H1 (cell line): ENCODE measurements around the gene KIF26A. TPM values are rescaled to one million over a fixed set of nuclear protein-coding genes. Genes with fewer than 3 reads are reported as not detected.

ENCODE experiments used
- CTCF ChIA-PET: fragments of 300-600 bp; sonication (Branson Sonifier 250); formaldehyde crosslinking; loops from one replicate; lab custom pipeline; 2021; ENCODE audit not compliant: partially characterized antibody; lab: Charles Lee
- POLR2A ChIA-PET: fragments of 300-600 bp; sonication (Branson Sonifier 250); formaldehyde crosslinking; loops from one replicate; lab custom pipeline; 2021; ENCODE audit warnings: inconsistent platforms; ENCODE audit not compliant: partially characterized antibody; lab: Charles Lee
- DNase-seq, 2 experiments: peaks; one replicate each; pipeline versions ENCODE4 v3.0.0 to v3.0.0-alpha.2; 2010 to 2022; ENCODE audit warnings: low spot score in 2 of 2, low read depth in 1 of 2, mixed read lengths in 1 of 2
- FAIRE-seq: peaks from 2 replicates; lab custom pipeline; 2011; peaks lifted over from hg19 to GRCh38; lab: Jason Lieb, UNC
- H2AFZ ChIP-seq: 2 replicates; pipeline ENCODE4 v1.8.1; 2012; ENCODE audit warnings: low read length, inconsistent platforms
- H2AK5ac ChIP-seq: 2 replicates; pipeline ENCODE4 v1.6.1; 2013; ENCODE audit warnings: low read depth, low read length
- H2BK120ac ChIP-seq: replicated peaks from 2 replicates; pipeline ENCODE3; 2013; ENCODE audit warnings: low read depth, low read length, inconsistent platforms
- H2BK12ac ChIP-seq: 2 replicates; pipeline ENCODE4 v1.6.1; 2013; ENCODE audit warnings: low read depth, low read length
- H2BK15ac ChIP-seq: 2 replicates; pipeline ENCODE4 v1.6.1; 2013; ENCODE audit warnings: low read length
- H2BK20ac ChIP-seq: 2 replicates; pipeline ENCODE4 v1.6.1; 2013; ENCODE audit warnings: low read length
- H2BK5ac ChIP-seq: 2 replicates; pipeline ENCODE4 v1.6.1; 2013; ENCODE audit warnings: low read depth, low read length
- H3K14ac ChIP-seq: 2 replicates; pipeline ENCODE4 v1.6.1; 2013; ENCODE audit warnings: inconsistent platforms; ENCODE audit not compliant: insufficient read length
- H3K18ac ChIP-seq: 2 replicates; pipeline ENCODE4 v1.6.1; 2013; ENCODE audit warnings: low read length; ENCODE audit errors: extremely low read depth
- H3K23ac ChIP-seq: 2 replicates; pipeline ENCODE4 v1.6.1; 2013; ENCODE audit warnings: inconsistent platforms; ENCODE audit not compliant: insufficient read length
- H3K23me2 ChIP-seq: 2 replicates; pipeline ENCODE4 v1.6.1; 2013; ENCODE audit warnings: low read depth, low read length
- H3K27ac ChIP-seq: 2 replicates; pipeline ENCODE4 v1.6.1; 2011; ENCODE audit warnings: low read depth, low read length, inconsistent platforms
- H3K27me3 ChIP-seq, 4 experiments: replicated peaks in 1 of 4; 1 replicate in 1 of 4; 2 replicates in 3 of 4; pipeline versions ENCODE4 v1.6.1 to v1.8.1; 2011 to 2013; ENCODE audit warnings: low read length in 3 of 4, mild to moderate bottlenecking in 3 of 4, inconsistent platforms in 2 of 4, mixed read lengths in 2 of 4, moderate library complexity in 1 of 4; ENCODE audit not compliant: control insufficient read depth in 3 of 4, insufficient read depth in 3 of 4; ENCODE audit errors: extremely low read depth in 1 of 4
- H3K36me3 ChIP-seq, 4 experiments: 2 replicates each; pipeline versions ENCODE4 v1.6.1 to v1.8.1; 2011 to 2013; ENCODE audit warnings: mild to moderate bottlenecking in 4 of 4, low read length in 3 of 4, moderate library complexity in 2 of 4, control low read depth in 1 of 4, inconsistent platforms in 1 of 4; ENCODE audit not compliant: insufficient read depth in 4 of 4, control insufficient read depth in 2 of 4
- H3K4ac ChIP-seq: replicated peaks from 2 replicates; pipeline ENCODE3; 2013; ENCODE audit warnings: low read length, low read depth, mixed read lengths, inconsistent platforms; ENCODE audit not compliant: insufficient read length
- H3K4me1 ChIP-seq, 4 experiments: replicated peaks in 1 of 4; 1 replicate in 1 of 4; 2 replicates in 3 of 4; pipeline versions ENCODE4 v1.6.1 to v1.8.1; 2011 to 2013; ENCODE audit warnings: low read length in 3 of 4, inconsistent platforms in 2 of 4, mixed read lengths in 1 of 4; ENCODE audit not compliant: insufficient read depth in 4 of 4, control insufficient read depth in 3 of 4
- H3K4me2 ChIP-seq, 2 experiments: 2 replicates each; pipeline versions ENCODE4 v1.6.1 to v1.8.1; 2011 to 2013; ENCODE audit warnings: low read depth in 2 of 2, low read length in 2 of 2, control low read depth in 1 of 2, inconsistent platforms in 1 of 2, mild to moderate bottlenecking in 1 of 2; ENCODE audit not compliant: insufficient read depth in 1 of 2
- H3K4me3 ChIP-seq, 4 experiments: fragments of 200-600, 300-600 bp in 1 of 4; sonication (generic), shearing (Covaris generic), sonication (Bioruptor Twin) in 1 of 4; 2 replicates each; pipeline versions ENCODE4 v1.5.1 to v1.8.1; 2011 to 2016; ENCODE audit warnings: low read length in 4 of 4, low read depth in 3 of 4, control low read depth in 2 of 4, inconsistent platforms in 2 of 4, mild to moderate bottlenecking in 2 of 4, mixed read lengths in 1 of 4, moderate library complexity in 1 of 4; ENCODE audit not compliant: insufficient read depth in 2 of 4; ENCODE audit errors: extremely low read depth in 1 of 4
- H3K56ac ChIP-seq: replicated peaks from 2 replicates; pipeline ENCODE3; 2013; ENCODE audit warnings: low read depth, mild to moderate bottlenecking, mixed read lengths, low read length, inconsistent platforms; ENCODE audit not compliant: insufficient read length
- H3K79me1 ChIP-seq: 2 replicates; pipeline ENCODE4 v1.6.1; 2013; ENCODE audit warnings: low read depth, low read length, control low read depth
- H3K79me2 ChIP-seq, 2 experiments: 2 replicates each; pipeline versions ENCODE4 v1.6.1 to v1.8.1; 2012 to 2013; ENCODE audit warnings: low read length in 2 of 2, mild to moderate bottlenecking in 2 of 2, inconsistent platforms in 1 of 2; ENCODE audit not compliant: insufficient read depth in 2 of 2, control insufficient read depth in 1 of 2
- H3K9ac ChIP-seq, 4 experiments: replicated peaks in 1 of 4; 1 replicate in 1 of 4; 2 replicates in 3 of 4; pipeline versions ENCODE4 v1.6.1 to v1.8.1; 2011 to 2013; ENCODE audit warnings: low read depth in 3 of 4, low read length in 3 of 4, control low read depth in 2 of 4, mild to moderate bottlenecking in 2 of 4, moderate library complexity in 2 of 4, inconsistent platforms in 1 of 4; ENCODE audit errors: extremely low read depth in 1 of 4
- H3K9me3 ChIP-seq, 2 experiments: 2 replicates each; pipeline versions ENCODE4 v1.6.1 to v1.8.1; 2012 to 2013; ENCODE audit warnings: mild to moderate bottlenecking in 2 of 2, moderate library complexity in 2 of 2, control low read depth in 1 of 2, inconsistent platforms in 1 of 2, low read depth in 1 of 2, low read length in 1 of 2, mixed read lengths in 1 of 2; ENCODE audit not compliant: insufficient read depth in 2 of 2
- H4K20me1 ChIP-seq, 2 experiments: replicated peaks in 1 of 2; 2 replicates each; pipeline versions ENCODE3 to v1.8.1; 2011 to 2013; ENCODE audit warnings: inconsistent platforms in 2 of 2, low read length in 2 of 2, mild to moderate bottlenecking in 1 of 2; ENCODE audit not compliant: insufficient read depth in 2 of 2, control insufficient read depth in 1 of 2
- H4K5ac ChIP-seq: 2 replicates; pipeline ENCODE4 v1.6.1; 2013; ENCODE audit warnings: low read length, low read depth, mixed read lengths, inconsistent platforms; ENCODE audit not compliant: insufficient read length
- H4K8ac ChIP-seq: 2 replicates; pipeline ENCODE4 v1.8.0; 2013; ENCODE audit warnings: mild to moderate bottlenecking, moderate library complexity, low read length, inconsistent platforms; ENCODE audit not compliant: insufficient read depth; ENCODE audit errors: extremely low read depth
- H4K91ac ChIP-seq: replicated peaks from 2 replicates; pipeline ENCODE3; 2013; ENCODE audit warnings: low read length, mixed read lengths, inconsistent platforms; ENCODE audit not compliant: insufficient read length
- BRCA1 ChIP-seq: IDR thresholded peaks from 2 replicates; pipeline ENCODE4 v1.6.1; 2012; ENCODE audit warnings: low read depth, low read length, improper control_type of control experiment
- CBX5 ChIP-seq: fragments of 300-800, 300-1000 bp; sonication (generic); IDR thresholded peaks from 2 replicates; pipeline ENCODE4 v1.7.1; 2016; ENCODE audit warnings: antibody characterized with exemption, low read length, low read depth
- EGR1 ChIP-seq: IDR thresholded peaks from 2 replicates; pipeline ENCODE4 v1.6.1; 2011; ENCODE audit warnings: low read depth, low read length, borderline replicate concordance
- FOSL1 ChIP-seq: IDR thresholded peaks from 2 replicates; pipeline ENCODE4 v1.6.1; 2011; ENCODE audit warnings: mild to moderate bottlenecking, low read depth, low read length, moderate library complexity; ENCODE audit not compliant: insufficient read depth
- GABPA ChIP-seq: IDR thresholded peaks from 2 replicates; pipeline ENCODE4 v1.6.1; 2011; ENCODE audit warnings: mild to moderate bottlenecking, low read length, moderate library complexity, borderline replicate concordance; ENCODE audit not compliant: insufficient read depth
- KDM1A ChIP-seq: fragments of 200-600, 300-600 bp; sonication (generic); IDR thresholded peaks from 2 replicates; pipeline ENCODE4 v1.7.1; 2016; ENCODE audit warnings: mild to moderate bottlenecking, low read length, borderline replicate concordance
- MAX ChIP-seq: IDR thresholded peaks from 2 replicates; pipeline ENCODE4 v1.6.1; 2012; ENCODE audit warnings: inconsistent platforms
- POLR2A ChIP-seq, 2 experiments: IDR thresholded peaks; 1 replicate in 1 of 2; 2 replicates in 1 of 2; pipeline ENCODE4 v1.6.1; 2011; ENCODE audit warnings: low read depth in 2 of 2, low read length in 2 of 2, mild to moderate bottlenecking in 2 of 2; ENCODE audit errors: control extremely low read depth in 1 of 2
- RXRA ChIP-seq: IDR thresholded peaks from 2 replicates; pipeline ENCODE4 v1.6.1; 2011; ENCODE audit warnings: low read depth, mild to moderate bottlenecking, low read length, moderate library complexity; ENCODE audit not compliant: insufficient read depth
- SAP30 ChIP-seq: fragments of 300-600 bp; sonication (generic); IDR thresholded peaks from 2 replicates; pipeline ENCODE4 v1.7.1; 2012; ENCODE audit warnings: low read length, moderate library complexity, mild to moderate bottlenecking, inconsistent platforms; ENCODE audit not compliant: insufficient read depth, insufficient replicate concordance
- SUZ12 ChIP-seq: fragments of 200-600 bp; sonication (generic); IDR thresholded peaks from 2 replicates; pipeline ENCODE4 v1.6.1; 2012; ENCODE audit warnings: mild to moderate bottlenecking, inconsistent platforms, low read length, moderate library complexity, mixed read lengths
- TAF7 ChIP-seq: optimal IDR thresholded peaks from 2 replicates; pipeline ENCODE3; 2011; ENCODE audit warnings: low read depth, mild to moderate bottlenecking, inconsistent platforms, low read length, moderate library complexity, borderline replicate concordance
- TBP ChIP-seq: IDR thresholded peaks from 2 replicates; pipeline ENCODE4 v1.6.1; 2011; ENCODE audit warnings: low read depth, low read length, improper control_type of control experiment
- WGBS, 2 experiments: shearing (Covaris generic) in 1 of 2; methylation state at CpG; one replicate each; pipeline versions ENCODE4 v1.1.6 to v1.1.7; 2013 to 2015; ENCODE audit warnings: low lambda C conversion rate in 2 of 2, mixed read lengths in 2 of 2, inconsistent platforms in 1 of 2, low coverage in 1 of 2, missing lambda C conversion rate in 1 of 2; ENCODE audit not compliant: insufficient replicate concordance in 2 of 2, insufficient coverage in 1 of 2, insufficient read length in 1 of 2; ENCODE audit errors: extremely low coverage in 1 of 2, missing lambda C conversion rate in 1 of 2; 5-methylcytosine and 5-hydroxymethylcytosine counted together
- polyA plus RNA-seq, 7 experiments: library from polyadenylated mRNA; depleted of rRNA in 3 of 7; stranded (reverse) in 5 of 7; unstranded in 2 of 7; fragments of >200 nt in 5 of 7; fragments of 200-250 nt in 2 of 7; gene quantifications; 1 replicate in 5 of 7; 2 replicates in 1 of 7; 4 replicates in 1 of 7; pipeline versions ENCODE4 v1.2.1 to v1.2.3, GENCODE V29; 2011 to 2013; ENCODE audit warnings: missing spikeins in 2 of 7, mixed read lengths in 2 of 7
- total RNA-seq: library from RNA; stranded (reverse); fragmentation: NEBNext Ultra II Directional; extraction: Animal tissue kit (Norgen Biotek cat#: 25700); gene quantifications from 2 replicates; pipeline ENCODE4 v1.2.1, GENCODE V29; 2021

KIF26A gene
- total and polyA plus RNA-seq, 2 of the 8 experiments (the other 6 are each of a cell fraction or from before 2014, with no cell fraction given), result 11.5 to 41.6 TPM

DNA sequence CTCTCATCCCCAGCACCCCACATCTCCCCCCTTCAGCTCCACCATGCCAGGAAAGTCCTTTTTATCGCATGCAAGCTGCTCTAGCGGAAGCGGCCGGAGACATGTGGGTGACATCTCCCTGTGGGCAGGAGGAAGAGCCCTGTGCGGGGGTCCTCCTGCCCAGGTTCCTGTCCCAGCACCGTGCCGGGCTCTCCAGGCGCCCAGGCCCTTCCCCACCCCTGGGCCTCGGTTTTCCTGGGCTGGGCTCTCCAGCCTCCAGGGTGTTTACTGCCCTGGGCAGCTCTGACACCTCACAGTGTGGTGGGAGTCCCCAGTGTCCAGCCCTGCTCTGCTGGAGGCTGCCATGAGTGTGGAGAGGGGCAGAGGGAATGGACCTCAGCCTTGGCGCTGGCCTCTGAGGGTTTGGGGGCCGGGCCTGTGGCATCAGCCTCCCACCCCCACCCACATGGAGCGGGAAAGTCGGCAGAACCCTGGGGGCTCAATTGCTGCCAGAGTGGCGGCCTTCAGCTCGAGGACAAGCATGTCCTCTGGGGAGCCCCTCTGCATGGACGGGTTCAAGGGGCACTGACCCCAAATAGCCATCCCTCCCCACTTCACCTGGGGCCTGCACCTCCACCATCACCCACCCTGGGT lies 36.0 kb upstream of the KIF26A start:
- Histone ChIP-seq H2BK15ac (no peak overlapping the region), H2BK5ac (no peak overlapping the region), H2BK20ac (no peak overlapping the region), H3K18ac (no peak overlapping the region), H3K23me2 (no peaks in the 10 kb centered on the region), H3K9ac (no peak overlapping the region), H3K27ac (no peak overlapping the region), H3K14ac (no peak overlapping the region), H3K79me2 (no peaks in the 10 kb centered on the region), H4K91ac (no peak overlapping the region), H2AK5ac (no peak overlapping the region), H3K4me3 (no peak overlapping the region), H3K9me3 (no peaks in the 10 kb centered on the region), H2AFZ (no peak overlapping the region), H2BK120ac (no peak overlapping the region), H4K20me1 (no peaks in the 10 kb centered on the region), H3K4me1 (no peaks in the 10 kb centered on the region), H3K4me2 (no peak overlapping the region), H4K5ac (no peak overlapping the region), H4K8ac (no peak overlapping the region), H3K27me3 (no peaks in the 10 kb centered on the region; a peak in 3 of 7 replicates), H3K79me1 (no peaks in the 10 kb centered on the region), H3K23ac (no peak overlapping the region), H3K4ac (no peak overlapping the region), H2BK12ac (no peak overlapping the region), H3K36me3 (no peaks in the 10 kb centered on the region), H3K56ac (no peak overlapping the region)
- ChIA-PET POLR2A (no interaction called here), CTCF (interaction anchor here (0.8 to 3.5 kb wide), 6 partner anchors 8 to 27 kb away, joined by 3 to 15 read pairs (median 4); no protein-coding TSS in a partner anchor)
- DNase-seq (no peak), FAIRE-seq (no peak)
- WGBS, 2 experiments, result 87% methylated on average over 15 of the region's 16 CpGs; no CpG with 5 or more reads in 1 of the 2 experiments
- TF ChIP-seq TBP (no peak), EGR1 (no peak), BRCA1 (no peak), POLR2A (IDR thresholded peaks at IDR 0.05; ENCODE audit: control extremely low read depth in 1 of 2, low read depth in 2 of 2, low read length in 2 of 2) (no peak), FOSL1 (no peak), CBX5 (no peak), SUZ12 (no peak), KDM1A (no peak), RXRA (no peak), MAX (no peak), TAF7 (no peak), SAP30 (no peak), GABPA (no peak)
